ENCODE measurements around the gene ADAM12.

The ADAM12 gene

DNA sequence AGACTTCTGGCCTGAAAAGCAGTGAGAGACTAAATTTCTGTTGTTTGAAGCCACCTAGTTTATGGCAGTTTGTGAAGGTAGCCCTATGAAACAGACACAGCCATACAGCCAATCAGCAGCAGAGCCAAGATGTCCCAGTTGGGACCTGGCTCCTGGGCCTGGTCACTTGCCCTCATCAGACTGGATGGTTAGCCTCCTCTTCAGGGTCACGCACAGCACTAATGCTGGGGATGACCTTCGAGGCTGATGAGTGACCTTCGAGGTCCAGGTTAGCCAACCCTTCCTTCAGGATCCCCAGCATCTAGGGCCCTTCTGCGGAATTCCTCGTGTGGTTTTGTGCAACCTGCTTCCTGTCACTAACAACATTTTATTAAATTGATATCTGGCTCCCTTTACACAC lies 262.3 kb downstream of the ADAM12 start:
- H3K9me2 ChIP-seq (replicated peaks; ENCODE audit: insufficient read depth, low read length) = no peaks in the 10 kb centered on the region
- no peaks in the 10 kb centered on the region for H3F3A ChIP-seq (ENCODE audit: insufficient read depth, low read length)
- DNase-seq = no peak
- no peaks in the 10 kb centered on the region for H4K20me1 ChIP-seq (ENCODE audit: insufficient read depth, low read length)
- H3K79me2 ChIP-seq (ENCODE audit: low read length) = no peaks in the 10 kb centered on the region
- no peak for TF ChIP-seq EZH2phosphoT487 (IDR thresholded peaks at IDR 0.05; ENCODE audit: low read length)
- TF ChIP-seq, protein P1, sequence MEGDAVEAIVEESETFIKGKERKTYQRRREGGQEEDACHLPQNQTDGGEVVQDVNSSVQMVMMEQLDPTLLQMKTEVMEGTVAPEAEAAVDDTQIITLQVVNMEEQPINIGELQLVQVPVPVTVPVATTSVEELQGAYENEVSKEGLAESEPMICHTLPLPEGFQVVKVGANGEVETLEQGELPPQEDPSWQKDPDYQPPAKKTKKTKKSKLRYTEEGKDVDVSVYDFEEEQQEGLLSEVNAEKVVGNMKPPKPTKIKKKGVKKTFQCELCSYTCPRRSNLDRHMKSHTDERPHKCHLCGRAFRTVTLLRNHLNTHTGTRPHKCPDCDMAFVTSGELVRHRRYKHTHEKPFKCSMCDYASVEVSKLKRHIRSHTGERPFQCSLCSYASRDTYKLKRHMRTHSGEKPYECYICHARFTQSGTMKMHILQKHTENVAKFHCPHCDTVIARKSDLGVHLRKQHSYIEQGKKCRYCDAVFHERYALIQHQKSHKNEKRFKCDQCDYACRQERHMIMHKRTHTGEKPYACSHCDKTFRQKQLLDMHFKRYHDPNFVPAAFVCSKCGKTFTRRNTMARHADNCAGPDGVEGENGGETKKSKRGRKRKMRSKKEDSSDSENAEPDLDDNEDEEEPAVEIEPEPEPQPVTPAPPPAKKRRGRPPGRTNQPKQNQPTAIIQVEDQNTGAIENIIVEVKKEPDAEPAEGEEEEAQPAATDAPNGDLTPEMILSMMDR (IDR thresholded peaks at IDR 0.05; ENCODE audit: low read length) = no peak
- H3K27me3 ChIP-seq (replicated peaks; ENCODE audit: insufficient read depth, low read length) = peaks cover 8% of the 10 kb centered on the region; the same call in 1 of the 2 replicates
- no peak overlapping the region for H2AFZ ChIP-seq (ENCODE audit: low read length)
- H3K9ac ChIP-seq (ENCODE audit: low read length) = no peak overlapping the region
- no peak overlapping the region for H3K4me3 ChIP-seq (ENCODE audit: low read length)
- no peaks in the 10 kb centered on the region for H3K9me3 ChIP-seq (replicated peaks; ENCODE audit: insufficient read depth, low read length)
- H3K27ac ChIP-seq (ENCODE audit: low read length) = no peak overlapping the region
- H3K4me2 ChIP-seq (ENCODE audit: low read depth, low read length) = no peak overlapping the region
- H3K36me3 ChIP-seq (replicated peaks; ENCODE audit: insufficient read depth, low read length) = no peaks in the 10 kb centered on the region
- no peaks in the 10 kb centered on the region for H3K4me1 ChIP-seq (ENCODE audit: low read length)

DNA sequence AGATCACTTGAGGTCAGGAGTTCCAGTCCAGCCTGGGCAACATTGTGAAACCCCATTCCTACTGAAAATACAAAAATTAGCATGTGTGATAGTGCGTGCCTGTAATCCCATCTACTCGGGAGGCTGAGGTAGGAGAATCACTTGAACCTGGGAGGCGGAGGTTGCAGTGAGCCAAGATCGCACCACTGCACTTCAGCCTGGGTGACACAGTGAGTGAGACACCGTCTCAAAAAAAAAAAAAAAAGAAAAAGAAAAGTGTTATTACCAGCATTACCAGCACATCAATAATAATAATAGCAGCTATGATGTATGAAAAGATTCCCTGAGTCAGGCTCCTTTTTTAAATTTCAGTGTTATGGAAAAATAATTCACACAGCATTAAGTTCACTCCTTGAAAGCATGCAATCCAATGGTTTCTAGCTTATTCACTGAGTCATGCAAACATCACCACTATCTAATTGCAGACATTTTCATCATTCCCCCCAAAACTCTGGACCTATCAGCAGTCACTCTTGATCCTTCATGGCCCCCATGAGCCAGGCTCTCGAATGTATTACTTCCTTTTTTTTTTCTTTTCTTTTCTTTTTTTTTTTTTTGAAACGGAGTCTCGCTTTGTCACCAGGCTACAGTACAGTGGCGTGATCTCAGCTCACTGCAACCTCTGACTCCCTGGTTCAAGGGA lies 263.5 kb downstream of the ADAM12 start:
- no peaks in the 10 kb centered on the region for H3K9me2 ChIP-seq (replicated peaks; ENCODE audit: insufficient read depth, low read length)
- no peak overlapping the region for H3K27ac ChIP-seq (ENCODE audit: low read length)
- H3F3A ChIP-seq (ENCODE audit: insufficient read depth, low read length) = no peaks in the 10 kb centered on the region
- no peak overlapping the region for H2AFZ ChIP-seq (ENCODE audit: low read length)
- no peaks in the 10 kb centered on the region for H4K20me1 ChIP-seq (ENCODE audit: insufficient read depth, low read length)
- H3K27me3 ChIP-seq (replicated peaks; ENCODE audit: insufficient read depth, low read length) = peaks cover 8% of the 10 kb centered on the region; the same call in 1 of the 2 replicates
- no peak overlapping the region for H3K4me2 ChIP-seq (ENCODE audit: low read depth, low read length)
- TF ChIP-seq EZH2 (optimal IDR thresholded peaks at IDR 0.05; ENCODE audit: low read depth, low read length) (no peak), EZH2phosphoT487 (IDR thresholded peaks at IDR 0.05; ENCODE audit: low read length) (no peak)
- TF ChIP-seq, protein P1 (IDR thresholded peaks at IDR 0.05; ENCODE audit: low read length) = no peak
- no peaks in the 10 kb centered on the region for H3K36me3 ChIP-seq (replicated peaks; ENCODE audit: insufficient read depth, low read length)
- H3K79me2 ChIP-seq (ENCODE audit: low read length) = no peaks in the 10 kb centered on the region
- H3K4me1 ChIP-seq (ENCODE audit: low read length) = no peaks in the 10 kb centered on the region
- no peak overlapping the region for H3K9ac ChIP-seq (ENCODE audit: low read length)
- no peak for DNase-seq
- H3K9me3 ChIP-seq (replicated peaks; ENCODE audit: insufficient read depth, low read length) = no peaks in the 10 kb centered on the region
- no peak overlapping the region for H3K4me3 ChIP-seq (ENCODE audit: low read length)

DNA sequence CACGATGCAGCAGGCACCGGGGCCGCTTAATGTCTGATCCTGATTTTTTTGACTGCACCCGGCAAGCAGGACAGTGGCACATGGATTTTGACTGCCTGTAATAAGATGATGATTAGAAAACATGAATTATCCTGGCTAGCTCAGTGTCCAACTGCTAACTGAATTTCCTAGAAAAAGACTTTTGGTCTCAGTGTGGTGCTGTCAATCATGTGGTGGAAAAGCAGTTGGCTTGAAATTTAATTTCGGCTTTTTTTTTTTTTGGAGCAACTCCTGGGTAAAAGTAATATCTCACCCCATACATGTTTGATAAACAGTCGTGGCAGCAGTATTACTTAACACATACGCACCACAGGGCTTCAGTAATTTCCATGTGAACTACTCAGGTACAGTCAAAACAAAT lies 264.2 kb downstream of the ADAM12 start:
- H3K79me2 ChIP-seq (ENCODE audit: low read length) = no peaks in the 10 kb centered on the region
- no peak overlapping the region for H3K9ac ChIP-seq (ENCODE audit: low read length)
- H3K4me1 ChIP-seq (ENCODE audit: low read length) = no peaks in the 10 kb centered on the region
- no peak for TF ChIP-seq EZH2phosphoT487 (IDR thresholded peaks at IDR 0.05; ENCODE audit: low read length)
- TF ChIP-seq, protein P1 (IDR thresholded peaks at IDR 0.05; ENCODE audit: low read length) = no peak
- TF ChIP-seq EZH2 (optimal IDR thresholded peaks at IDR 0.05; ENCODE audit: low read depth, low read length) = no peak
- no peak for DNase-seq
- H3K4me2 ChIP-seq (ENCODE audit: low read depth, low read length) = no peak overlapping the region
- H3K9me2 ChIP-seq (replicated peaks; ENCODE audit: insufficient read depth, low read length) = no peaks in the 10 kb centered on the region
- H3K36me3 ChIP-seq (replicated peaks; ENCODE audit: insufficient read depth, low read length) = no peaks in the 10 kb centered on the region
- no peak overlapping the region for H2AFZ ChIP-seq (ENCODE audit: low read length)
- no peak overlapping the region for H3K27ac ChIP-seq (ENCODE audit: low read length)
- no peaks in the 10 kb centered on the region for H4K20me1 ChIP-seq (ENCODE audit: insufficient read depth, low read length)
- H3K4me3 ChIP-seq (ENCODE audit: low read length) = no peak overlapping the region
- H3F3A ChIP-seq (ENCODE audit: insufficient read depth, low read length) = no peaks in the 10 kb centered on the region
- H3K9me3 ChIP-seq (replicated peaks; ENCODE audit: insufficient read depth, low read length) = no peaks in the 10 kb centered on the region
- H3K27me3 ChIP-seq (replicated peaks; ENCODE audit: insufficient read depth, low read length) = peaks cover 8% of the 10 kb centered on the region; the same call in 1 of the 2 replicates
